ENCODE results near the gene SDK2.

The SDK2 gene

DNA sequence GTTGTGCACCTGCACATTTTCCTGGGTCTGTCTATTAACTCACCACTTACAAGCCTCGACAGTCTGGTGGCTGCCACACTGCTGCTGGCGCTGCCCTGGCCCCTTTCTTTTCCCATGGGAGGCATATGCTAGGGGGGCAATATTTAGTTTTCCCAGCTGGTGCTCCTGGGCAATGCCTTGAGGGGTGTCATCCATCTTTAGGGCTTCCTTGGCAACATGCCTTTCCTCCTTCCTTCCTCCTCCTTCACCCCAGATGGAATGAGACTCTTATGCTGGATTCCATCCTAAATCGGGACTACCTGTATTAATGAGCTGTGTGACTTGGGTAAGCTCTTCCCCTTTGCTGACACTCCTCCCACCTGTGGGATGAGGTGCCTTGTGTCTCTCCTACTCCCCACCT, 267.6 kb downstream of the SDK2 start:
- DNase-seq (ENCODE audit: extremely low spot score): no peak
- ChIA-PET POLR2A (no interaction called here), CTCF (interaction anchor here (0.5 to 1.1 kb wide), 2 partner anchors 122 to 649 kb away, joined by 3 read pairs; no protein-coding TSS in a partner anchor)
- TF ChIP-seq FOXM1 (IDR thresholded peaks at IDR 0.05; ENCODE audit: borderline replicate concordance): no peak
- no peak for TF ChIP-seq ARNT (IDR thresholded peaks at IDR 0.05)
- no peak for TF ChIP-seq FOXA1 (IDR thresholded peaks at IDR 0.05)
- TF ChIP-seq, protein P1, sequence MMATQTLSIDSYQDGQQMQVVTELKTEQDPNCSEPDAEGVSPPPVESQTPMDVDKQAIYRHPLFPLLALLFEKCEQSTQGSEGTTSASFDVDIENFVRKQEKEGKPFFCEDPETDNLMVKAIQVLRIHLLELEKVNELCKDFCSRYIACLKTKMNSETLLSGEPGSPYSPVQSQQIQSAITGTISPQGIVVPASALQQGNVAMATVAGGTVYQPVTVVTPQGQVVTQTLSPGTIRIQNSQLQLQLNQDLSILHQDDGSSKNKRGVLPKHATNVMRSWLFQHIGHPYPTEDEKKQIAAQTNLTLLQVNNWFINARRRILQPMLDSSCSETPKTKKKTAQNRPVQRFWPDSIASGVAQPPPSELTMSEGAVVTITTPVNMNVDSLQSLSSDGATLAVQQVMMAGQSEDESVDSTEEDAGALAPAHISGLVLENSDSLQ (IDR thresholded peaks at IDR 0.05): no peak
- TF ChIP-seq CTBP1 (IDR thresholded peaks at IDR 0.05; ENCODE audit: borderline replicate concordance): no peak
- no peak for TF ChIP-seq FOXK2 (IDR thresholded peaks at IDR 0.05)
- no peak for TF ChIP-seq TARDBP (IDR thresholded peaks at IDR 0.05)
- no peak for TF ChIP-seq HDGF (IDR thresholded peaks at IDR 0.05; ENCODE audit: borderline replicate concordance)
- TF ChIP-seq BHLHE40 (IDR thresholded peaks at IDR 0.05; ENCODE audit: borderline replicate concordance): no peak
- TF ChIP-seq ELF4 (IDR thresholded peaks at IDR 0.05): no peak
- TF ChIP-seq LEF1 (IDR thresholded peaks at IDR 0.05; ENCODE audit: borderline replicate concordance): no peak
- no peak for TF ChIP-seq SP1 (IDR thresholded peaks at IDR 0.05)
- no peak for TF ChIP-seq NFRKB (IDR thresholded peaks at IDR 0.05)
- no peak for TF ChIP-seq ZNF384 (IDR thresholded peaks at IDR 0.05)
- no peak for TF ChIP-seq SUZ12 (IDR thresholded peaks at IDR 0.05)
- TF ChIP-seq L3MBTL2 (conservative IDR thresholded peaks at IDR 0.05): no peak

DNA sequence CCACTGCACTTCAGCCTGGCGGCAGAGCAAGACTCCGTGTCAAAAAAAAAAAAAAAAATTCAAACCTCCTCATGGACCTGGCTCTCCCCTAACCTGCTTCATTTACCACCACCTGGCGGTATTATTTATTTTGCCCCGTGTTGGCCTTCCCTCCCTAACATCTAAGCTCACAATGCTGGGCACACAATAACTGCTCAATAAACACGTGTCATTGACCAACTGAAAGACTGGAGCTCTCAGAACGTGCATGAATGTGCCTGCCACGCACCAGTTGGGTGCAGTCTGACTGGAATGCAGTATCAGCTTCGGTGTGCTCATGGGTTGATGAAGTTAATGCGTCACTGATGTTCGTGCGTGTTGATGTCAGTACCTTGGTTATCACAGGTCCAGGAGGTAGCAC, 268.1 kb downstream of the SDK2 start:
- no peak for DNase-seq (ENCODE audit: extremely low spot score)
- CTCF ChIA-PET: interaction anchor here (1.1 kb wide), 1 partner anchor 121 kb away, joined by 3 read pairs; no protein-coding TSS in a partner anchor
- POLR2A ChIA-PET: no interaction called here
- TF ChIP-seq LEF1 (IDR thresholded peaks at IDR 0.05; ENCODE audit: borderline replicate concordance) (no peak), FOXK2 (IDR thresholded peaks at IDR 0.05) (no peak), TARDBP (IDR thresholded peaks at IDR 0.05) (no peak), CTBP1 (IDR thresholded peaks at IDR 0.05; ENCODE audit: borderline replicate concordance) (no peak), ELF4 (IDR thresholded peaks at IDR 0.05) (no peak), SUZ12 (IDR thresholded peaks at IDR 0.05) (no peak), FOXA1 (IDR thresholded peaks at IDR 0.05) (no peak), L3MBTL2 (conservative IDR thresholded peaks at IDR 0.05) (no peak)
- TF ChIP-seq, protein P1 (IDR thresholded peaks at IDR 0.05): no peak

DNA sequence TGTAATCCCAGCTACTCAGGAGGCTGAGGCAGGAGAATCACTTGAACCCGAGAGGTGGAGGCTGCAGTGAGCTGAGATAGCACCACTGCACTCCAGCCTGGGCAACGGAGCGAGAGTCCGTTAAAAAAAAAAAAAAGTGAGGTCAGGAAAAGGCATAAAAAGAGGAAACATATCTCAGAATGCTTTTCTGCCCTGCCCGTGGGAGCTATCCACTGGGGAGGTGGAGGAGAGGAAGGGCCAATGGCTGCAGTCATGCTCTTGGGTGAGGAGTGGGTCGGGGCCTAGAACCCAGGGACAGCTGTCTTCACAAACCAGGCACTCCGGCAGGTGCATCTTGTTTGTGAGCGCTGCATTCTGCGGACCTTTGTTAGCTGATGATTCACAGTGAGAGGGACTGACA, 272.4 kb downstream of the SDK2 start:
- POLR2A ChIA-PET: no interaction called here
- DNase-seq (ENCODE audit: extremely low spot score): no peak
- CTCF ChIA-PET: interaction anchor here (0.6 to 4.2 kb wide), 3 partner anchors 87 to 812 kb away, joined by 4 to 55 read pairs (median 4); no protein-coding TSS in a partner anchor
- TF ChIP-seq ZNF384 (IDR thresholded peaks at IDR 0.05) (no peak), FOXA1 (IDR thresholded peaks at IDR 0.05) (no peak), SUZ12 (IDR thresholded peaks at IDR 0.05) (no peak), HDGF (IDR thresholded peaks at IDR 0.05; ENCODE audit: borderline replicate concordance) (no peak), L3MBTL2 (conservative IDR thresholded peaks at IDR 0.05) (no peak), FOXM1 (IDR thresholded peaks at IDR 0.05; ENCODE audit: borderline replicate concordance) (no peak), CTBP1 (IDR thresholded peaks at IDR 0.05; ENCODE audit: borderline replicate concordance) (no peak), SP1 (IDR thresholded peaks at IDR 0.05) (no peak), FOXK2 (IDR thresholded peaks at IDR 0.05) (no peak)

DNA sequence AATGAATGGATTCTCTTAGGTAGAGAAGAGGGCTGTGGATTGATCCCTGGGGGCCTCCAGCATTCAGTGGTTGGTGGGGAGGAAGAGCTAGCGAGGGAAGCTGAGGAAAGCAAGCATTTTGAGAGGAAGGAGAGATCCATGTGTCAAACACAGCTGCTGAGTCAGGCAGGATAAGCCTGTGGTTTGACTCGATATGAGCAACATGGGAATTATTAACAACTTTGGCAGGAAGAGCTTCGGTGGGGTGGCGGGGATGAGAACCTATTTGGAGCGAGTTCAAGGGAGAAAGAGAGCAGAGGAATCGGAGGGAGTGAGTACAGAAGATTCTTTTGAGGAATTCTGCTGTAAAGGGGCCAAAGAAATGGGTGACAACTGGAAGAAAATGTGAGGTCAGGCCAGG, 273.0 kb downstream of the SDK2 start:
- POLR2A ChIA-PET: no interaction called here
- no peak for DNase-seq (ENCODE audit: extremely low spot score)
- TF ChIP-seq ELF4 (IDR thresholded peaks at IDR 0.05): no peak
- CTCF ChIA-PET: interaction anchor here (0.6 to 4.2 kb wide), 3 partner anchors 87 to 814 kb away, joined by 4 to 55 read pairs (median 4); no protein-coding TSS in a partner anchor

DNA sequence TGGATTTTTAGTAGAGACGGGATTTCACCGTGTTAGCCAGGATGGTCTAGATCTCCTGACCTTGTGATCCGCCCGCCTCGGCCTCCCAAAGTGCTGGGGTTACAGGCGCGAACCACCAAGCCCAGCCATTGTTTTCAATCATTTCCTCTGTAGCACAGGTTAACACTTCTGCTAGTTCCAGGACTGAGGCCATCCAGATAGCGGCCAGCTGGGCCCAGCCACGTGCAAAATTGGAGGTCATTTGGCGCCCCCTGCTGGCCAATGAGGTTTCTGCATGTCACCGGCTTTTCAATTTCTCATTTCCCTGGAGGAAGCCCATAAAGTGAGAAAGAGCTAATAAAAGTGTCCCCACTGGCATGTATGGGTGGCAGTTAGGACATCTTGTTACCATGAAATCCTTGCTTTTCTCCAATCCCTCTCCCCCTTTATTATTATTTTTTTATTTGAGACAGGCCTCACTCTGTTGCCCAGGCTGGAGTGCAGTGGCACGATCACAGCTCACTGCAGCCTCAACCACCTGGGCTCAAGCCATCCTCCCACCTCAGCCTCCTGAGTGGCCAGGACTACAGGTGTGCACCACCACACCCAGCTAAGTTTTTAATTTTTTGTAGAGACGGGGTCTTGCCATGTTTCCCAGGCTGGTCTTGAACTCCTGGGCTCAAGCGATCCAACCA, 274.3 kb downstream of the SDK2 start:
- DNase-seq (ENCODE audit: extremely low spot score): peak; percentile 88
- POLR2A ChIA-PET: interaction anchor here (1.2 to 1.4 kb wide), 5 partner anchors 58 to 138 kb away, joined by 3 to 5 read pairs (median 4); partner anchors contain the start of gene CDC42EP4
- CTCF ChIA-PET: interaction anchor here (0.6 to 4.2 kb wide), 26 partner anchors 9 to 813 kb away, joined by 3 to 55 read pairs (median 4); partner anchors contain the start of gene CPSF4L

DNA sequence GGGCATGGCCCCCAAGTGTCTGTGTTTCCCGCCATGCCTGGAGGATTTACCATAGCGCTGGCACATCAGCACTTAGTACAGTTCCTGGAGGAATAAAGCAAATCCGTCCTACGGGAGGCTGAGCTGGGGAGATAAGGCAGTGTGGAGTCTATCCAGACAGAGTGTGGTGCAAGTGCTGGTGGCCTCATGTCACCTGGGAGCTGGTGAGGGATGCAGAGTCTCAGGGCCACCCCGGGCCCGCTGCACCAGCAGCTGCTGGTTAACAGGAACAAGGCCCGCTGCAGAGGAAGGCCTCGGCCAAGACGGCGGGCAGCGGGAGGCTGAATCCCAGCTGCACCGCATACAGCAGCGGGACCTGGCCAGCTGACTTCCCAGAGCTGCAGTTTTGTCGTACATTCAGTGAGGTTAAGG, 275.1 kb downstream of the SDK2 start:
- POLR2A ChIA-PET: interaction anchor here (1.2 to 1.4 kb wide), 5 partner anchors 57 to 137 kb away, joined by 3 to 5 read pairs (median 4); partner anchors contain the start of gene CDC42EP4
- TF ChIP-seq SP1 (IDR thresholded peaks at IDR 0.05): no peak
- TF ChIP-seq NFRKB (IDR thresholded peaks at IDR 0.05): no peak
- no peak for TF ChIP-seq FOXM1 (IDR thresholded peaks at IDR 0.05; ENCODE audit: borderline replicate concordance)
- TF ChIP-seq CTBP1 (IDR thresholded peaks at IDR 0.05; ENCODE audit: borderline replicate concordance): no peak
- no peak for TF ChIP-seq SUZ12 (IDR thresholded peaks at IDR 0.05)
- no peak for TF ChIP-seq ELF4 (IDR thresholded peaks at IDR 0.05)
- TF ChIP-seq ZNF384 (IDR thresholded peaks at IDR 0.05): no peak
- TF ChIP-seq LEF1 (IDR thresholded peaks at IDR 0.05; ENCODE audit: borderline replicate concordance): no peak
- TF ChIP-seq BHLHE40 (IDR thresholded peaks at IDR 0.05; ENCODE audit: borderline replicate concordance): no peak
- TF ChIP-seq L3MBTL2 (conservative IDR thresholded peaks at IDR 0.05): no peak
- TF ChIP-seq, protein P1 (IDR thresholded peaks at IDR 0.05): no peak
- no peak for TF ChIP-seq FOXA1 (IDR thresholded peaks at IDR 0.05)
- TF ChIP-seq ARNT (IDR thresholded peaks at IDR 0.05): no peak
- no peak for TF ChIP-seq FOXK2 (IDR thresholded peaks at IDR 0.05)
- no peak for TF ChIP-seq TARDBP (IDR thresholded peaks at IDR 0.05)
- TF ChIP-seq HDGF (IDR thresholded peaks at IDR 0.05; ENCODE audit: borderline replicate concordance): no peak
- DNase-seq (ENCODE audit: extremely low spot score): no peak
- CTCF ChIA-PET: interaction anchor here (1.2 to 4.2 kb wide), 7 partner anchors 9 to 812 kb away, joined by 4 to 55 read pairs (median 6); a partner anchor contains a TSS
